Measurements from ENCODE around the gene VWA7.
"Not testable (repeated sequence)": the region's sequence is repeated elsewhere in the genome, so short reads cannot be mapped to it uniquely, and the experiment has no call there.

The VWA7 gene

GRCh38 chr6:31799781-31800180, 22.7 kb upstream of the VWA7 start:
- DNase-seq: no peak

- peak; percentile 19 for DNase-seq
These were observed 20.5 kb upstream of the VWA7 start for GRCh38 chr6:31797588-31797987.

- no peak for DNase-seq
These were observed 19.9 kb upstream of the VWA7 start for GRCh38 chr6:31796993-31797385.

- DNase-seq: peak; percentile 80
These were observed 18.6 kb upstream of the VWA7 start, which contains the start of gene VARS1 for GRCh38 chr6:31795616-31796298. VARS1 (minus strand) TSS chr6:31795752; CDS start chr6:31795217, 535 bp downstream.

GRCh38 chr6:31794866-31795615, 17.9 kb upstream of the VWA7 start:
- DNase-seq: no peak

- no peak for DNase-seq
These were observed 17.3 kb upstream of the VWA7 start for GRCh38 chr6:31794294-31794865.

- not testable (repeated sequence) for DNase-seq
These were observed 16.8 kb upstream of the VWA7 start for GRCh38 chr6:31793927-31794245.

GRCh38 chr6:31792761-31793171, 15.6 kb upstream of the VWA7 start:
- no peak for DNase-seq

GRCh38 chr6:31792090-31792374, 14.9 kb upstream of the VWA7 start:
- DNase-seq: no peak

GRCh38 chr6:31791324-31792089, 14.4 kb upstream of the VWA7 start:
- peak; percentile 33 for DNase-seq

- DNase-seq: no peak
These were observed 8.3 kb upstream of the VWA7 start for GRCh38 chr6:31785475-31785874.

GRCh38 chr6:31784098-31784925, 7.2 kb upstream of the VWA7 start:
- DNase-seq: no peak

- no peak for DNase-seq
These were observed 5.2 kb upstream of the VWA7 start for GRCh38 chr6:31782126-31782855.

- no peak for DNase-seq
These were observed 4.4 kb upstream of the VWA7 start for GRCh38 chr6:31781244-31782125.

- DNase-seq: no peak
These were observed 3.5 kb upstream of the VWA7 start for GRCh38 chr6:31780507-31781243.

GRCh38 chr6:31779908-31780307, 2.8 kb upstream of the VWA7 start:
- no peak for DNase-seq

- no peak for DNase-seq
These were observed 2.1 kb upstream of the VWA7 start for GRCh38 chr6:31778999-31779885.

- no peak for DNase-seq
These were observed 1.1 kb upstream of the VWA7 start for GRCh38 chr6:31778193-31778592.

- no peak for DNase-seq
These were observed 531 bp upstream of the VWA7 start for GRCh38 chr6:31777667-31778050.

Measured in activated CD4-positive, alpha-beta T cell treated with anti-CD3 and anti-CD28 coated beads, Interleukin-2, amount 50 U/mL, for 1 hour (primary cell).